RCC 7860 (cell line): ENCODE results near the gene LGALS3BP.

ENCODE experiments used
- DNase-seq: peaks from one replicate; pipeline ENCODE4 v3.0.0-alpha.2; 2015; ENCODE audit warnings: low spot score
- FAIRE-seq: peaks from 2 replicates; lab custom pipeline; 2012; peaks lifted over from hg19 to GRCh38; lab: Jason Lieb, UNC

LGALS3BP gene

DNA sequence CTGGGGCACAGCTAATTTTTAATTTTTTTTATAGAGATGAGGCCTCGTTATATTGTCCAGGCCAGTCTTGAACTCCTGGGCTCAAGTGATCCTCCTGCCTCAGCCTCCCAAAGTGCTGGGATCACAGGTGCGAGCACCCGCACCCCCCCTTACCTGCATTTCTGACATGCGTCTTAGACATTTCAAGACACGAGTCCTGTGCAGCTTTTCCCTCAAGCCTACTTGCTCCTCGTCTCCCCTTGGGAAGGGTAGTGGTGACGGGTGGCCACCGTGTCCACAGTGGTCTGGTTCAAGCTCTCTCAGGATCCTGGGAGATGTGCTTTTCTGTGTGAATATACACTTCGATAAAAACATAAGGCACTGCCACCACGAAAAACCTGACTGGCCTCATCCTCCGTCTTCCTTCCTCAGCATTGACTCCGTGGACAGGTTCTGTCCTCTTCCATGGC lies 20.2 kb upstream of the LGALS3BP start:
- FAIRE-seq = no peak

DNA sequence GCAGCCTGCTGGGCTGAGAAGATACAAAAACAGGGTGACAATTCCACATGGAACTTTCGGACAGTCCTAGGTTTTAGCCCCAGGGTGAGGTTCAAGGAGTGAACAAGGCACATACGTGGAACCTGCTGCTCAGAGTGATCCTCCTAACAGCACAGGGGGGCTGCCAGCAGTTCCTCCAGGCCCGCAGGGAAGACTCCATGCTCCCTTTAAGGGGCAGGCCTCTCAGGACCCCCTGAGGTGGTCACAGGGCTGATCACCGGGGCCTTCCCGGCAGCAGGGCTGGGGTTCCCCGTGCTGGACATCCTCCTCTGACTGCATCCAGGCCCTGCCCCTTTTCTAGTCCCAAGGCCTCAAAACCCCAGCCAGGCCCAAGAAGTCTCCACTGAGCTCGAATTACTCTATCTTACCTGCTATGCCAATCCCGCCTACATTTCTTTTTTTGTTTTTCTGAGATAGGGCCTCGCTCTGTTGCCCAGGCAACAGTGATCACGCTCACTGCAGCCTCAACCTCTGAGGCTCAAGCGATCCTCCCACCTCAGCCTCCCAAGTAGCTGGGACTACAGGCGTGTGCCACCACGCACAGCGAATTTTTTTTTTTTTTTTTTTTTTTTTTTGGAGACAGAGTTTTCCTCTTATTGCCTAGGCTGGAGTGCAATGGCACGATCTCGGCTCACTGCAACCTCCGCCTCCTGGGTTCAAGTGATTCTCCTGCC lies 19.5 kb upstream of the LGALS3BP start:
- DNase-seq = no peak

More for the DNA sequence above, 20.2 kb upstream of the LGALS3BP start:
- DNase-seq = no peak

GRCh38 chr17:78998311-78999055 lies 18.8 kb upstream of the LGALS3BP start:
- DNase-seq (no peak), FAIRE-seq (no peak)

More for the DNA sequence above, 19.5 kb upstream of the LGALS3BP start:
- FAIRE-seq = no peak

DNA sequence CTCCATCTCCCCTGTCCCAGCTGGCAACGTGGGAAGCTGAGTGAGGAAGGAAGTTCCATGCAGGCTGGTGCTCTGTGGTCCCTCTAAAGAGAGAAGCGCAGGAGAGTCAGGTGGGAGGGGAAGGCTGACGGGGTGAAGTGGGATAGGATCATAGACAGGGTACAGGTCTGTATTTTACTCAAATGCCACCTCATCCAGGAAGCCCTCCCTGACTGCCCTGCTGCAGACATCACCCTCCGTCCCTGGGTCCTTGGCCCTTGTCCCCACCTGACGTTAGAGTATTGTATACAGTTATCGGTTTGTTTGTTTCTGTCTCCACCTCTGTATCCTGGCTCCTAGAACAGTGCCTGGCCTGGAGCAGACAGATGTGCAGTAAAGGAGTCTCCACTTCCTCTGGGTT lies 18.2 kb upstream of the LGALS3BP start:
- FAIRE-seq = no peak

DNA sequence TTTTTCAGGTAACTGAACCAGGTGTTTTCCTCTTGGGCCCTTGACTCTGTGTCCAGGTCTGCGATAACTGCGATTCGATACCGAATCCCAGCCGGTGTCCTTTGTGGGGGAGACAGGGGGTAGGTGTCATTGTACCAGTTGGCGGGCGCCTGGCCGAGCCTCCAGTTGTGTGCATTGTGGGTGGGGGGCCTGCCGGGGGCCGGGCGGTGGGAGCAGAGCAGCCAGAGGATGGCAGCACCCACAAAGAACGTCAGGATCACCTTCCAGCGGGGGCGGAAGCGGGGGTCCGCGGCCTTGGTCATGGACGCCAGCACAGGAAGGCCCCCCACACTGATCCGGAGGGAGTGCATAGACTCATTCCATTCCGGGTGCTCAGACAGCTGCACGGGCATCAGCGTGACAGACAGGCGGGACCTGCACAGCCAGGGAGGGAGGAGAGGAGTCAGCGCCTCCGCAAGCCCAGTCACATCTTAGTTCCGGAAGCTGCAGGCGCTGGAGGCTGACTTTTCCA lies 17.6 kb upstream of the LGALS3BP start:
- no peak for FAIRE-seq
- DNase-seq = no peak

More for the DNA sequence above, 18.2 kb upstream of the LGALS3BP start:
- no peak for DNase-seq

- no peak for DNase-seq
- FAIRE-seq = no peak
Measured at GRCh38 chr17:78996781-78997201, 17.1 kb upstream of the LGALS3BP start.

DNA sequence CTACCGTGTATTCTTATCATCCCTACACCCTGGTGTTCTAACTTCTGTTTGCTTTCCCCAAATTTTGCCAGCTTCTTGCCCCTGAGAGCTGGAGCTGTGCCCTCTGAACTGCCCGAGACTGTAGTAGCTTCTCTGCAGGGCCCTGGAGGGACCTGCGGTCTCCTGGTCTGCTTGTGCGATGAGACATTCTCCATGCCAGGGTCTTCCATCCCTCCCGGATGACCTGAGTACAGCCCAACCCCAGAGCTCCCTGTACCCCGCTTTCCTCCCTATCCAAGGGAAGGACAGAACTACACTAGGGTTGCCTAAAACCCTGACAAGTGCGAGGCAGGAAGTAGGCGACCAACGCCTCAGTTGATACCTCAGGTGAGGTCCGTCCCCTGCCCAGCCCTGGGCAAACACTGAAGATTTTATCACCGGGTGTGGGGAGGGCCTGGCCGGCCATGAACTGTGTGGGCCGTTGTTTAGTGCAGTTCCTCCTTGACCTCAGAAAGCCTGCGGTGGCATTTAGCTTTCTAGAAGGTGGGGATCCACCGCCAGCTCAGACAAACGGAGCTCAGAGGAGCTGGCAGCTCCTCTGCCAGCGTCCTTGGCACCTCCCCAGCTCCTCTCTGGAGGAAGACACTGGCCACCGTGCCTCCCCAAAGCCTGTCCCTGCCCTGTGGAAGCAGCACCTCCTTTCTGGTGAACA lies 16.2 kb upstream of the LGALS3BP start:
- DNase-seq = no peak
- no peak for FAIRE-seq

DNA sequence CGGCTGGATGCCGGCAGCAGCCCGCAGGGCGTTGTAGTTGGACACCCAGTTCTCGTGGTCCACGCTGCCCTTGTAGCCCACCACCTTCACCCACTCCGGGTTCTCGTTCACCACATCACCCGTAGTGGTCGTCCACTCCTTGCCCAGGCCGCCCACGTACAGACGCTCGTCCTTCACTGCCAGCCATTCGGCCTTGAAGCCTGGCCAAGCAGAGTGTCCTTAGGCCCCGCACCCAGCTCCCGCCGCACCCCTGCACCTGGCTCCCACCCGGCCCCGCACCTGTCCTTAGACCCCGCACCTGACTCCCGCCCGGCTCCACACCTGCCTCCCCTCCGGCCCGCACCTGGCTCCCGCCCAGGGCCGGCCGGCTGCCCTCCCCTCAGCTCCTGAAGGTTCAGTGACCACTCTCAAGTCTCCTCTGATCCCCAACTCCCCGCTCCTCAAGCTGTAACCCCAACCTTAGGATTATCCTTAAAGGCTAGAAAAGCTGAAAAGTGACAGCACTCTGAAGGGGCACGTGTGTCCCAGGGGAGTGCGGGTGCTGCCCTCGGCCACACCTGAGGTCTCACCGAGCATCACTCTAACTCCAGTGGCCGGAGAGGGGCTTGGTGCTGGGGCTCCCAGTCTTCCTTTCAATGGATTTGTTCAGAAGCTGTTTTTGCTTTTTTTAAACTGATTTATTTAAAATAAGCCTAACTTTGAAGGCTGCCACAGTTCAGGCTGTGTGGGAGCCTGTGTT lies 15.5 kb upstream of the LGALS3BP start:
- no peak for FAIRE-seq
- no peak for DNase-seq

- DNase-seq = no peak
- no peak for FAIRE-seq
Measured at GRCh38 chr17:78993981-78994671, 14.4 kb upstream of the LGALS3BP start.

- FAIRE-seq = no peak
Measured at GRCh38 chr17:78993241-78993956, 13.7 kb upstream of the LGALS3BP start.

GRCh38 chr17:78992542-78993212 lies 13.0 kb upstream of the LGALS3BP start:
- no peak for DNase-seq
- FAIRE-seq = no peak

More at GRCh38 chr17:78993241-78993956, 13.7 kb upstream of the LGALS3BP start:
- no peak for DNase-seq

GRCh38 chr17:78991906-78992532 lies 12.3 kb upstream of the LGALS3BP start:
- FAIRE-seq = no peak
- DNase-seq = no peak

DNA sequence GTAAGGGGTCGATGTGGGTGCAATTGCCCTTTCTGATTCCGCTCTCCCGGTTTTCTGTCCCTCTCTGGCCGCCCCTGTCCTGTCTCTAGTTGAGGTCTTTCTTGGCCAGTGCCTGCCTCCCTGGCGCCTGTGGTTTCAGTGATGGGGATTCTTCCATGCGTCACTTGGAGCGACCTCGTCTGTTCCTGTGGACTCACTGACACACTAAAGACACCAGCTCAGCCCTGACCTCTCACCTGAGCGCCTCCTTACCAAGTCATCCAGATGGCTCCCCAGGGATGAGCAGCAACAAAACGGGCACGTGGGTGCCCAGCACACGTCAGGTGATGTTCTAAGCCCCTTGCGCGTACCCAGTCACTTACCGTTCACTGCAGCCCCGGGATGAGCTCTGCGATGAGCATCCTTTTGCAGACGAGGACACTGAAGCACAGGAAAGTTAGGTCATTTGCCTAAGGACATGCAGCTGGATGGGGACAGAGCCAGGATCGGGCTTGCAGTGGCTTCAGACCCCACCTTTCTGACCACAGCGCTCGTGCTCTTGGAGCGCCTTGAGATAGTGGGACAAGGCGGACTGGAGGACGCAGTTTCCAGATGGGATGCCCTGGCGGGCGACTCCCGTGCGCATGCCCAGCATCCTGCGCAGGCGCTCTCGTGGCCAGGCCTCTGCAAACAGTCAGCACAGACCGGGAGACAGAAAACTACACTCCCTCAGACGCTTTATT lies 11.5 kb upstream of the LGALS3BP start:
- DNase-seq (no peak), FAIRE-seq (no peak)

DNA sequence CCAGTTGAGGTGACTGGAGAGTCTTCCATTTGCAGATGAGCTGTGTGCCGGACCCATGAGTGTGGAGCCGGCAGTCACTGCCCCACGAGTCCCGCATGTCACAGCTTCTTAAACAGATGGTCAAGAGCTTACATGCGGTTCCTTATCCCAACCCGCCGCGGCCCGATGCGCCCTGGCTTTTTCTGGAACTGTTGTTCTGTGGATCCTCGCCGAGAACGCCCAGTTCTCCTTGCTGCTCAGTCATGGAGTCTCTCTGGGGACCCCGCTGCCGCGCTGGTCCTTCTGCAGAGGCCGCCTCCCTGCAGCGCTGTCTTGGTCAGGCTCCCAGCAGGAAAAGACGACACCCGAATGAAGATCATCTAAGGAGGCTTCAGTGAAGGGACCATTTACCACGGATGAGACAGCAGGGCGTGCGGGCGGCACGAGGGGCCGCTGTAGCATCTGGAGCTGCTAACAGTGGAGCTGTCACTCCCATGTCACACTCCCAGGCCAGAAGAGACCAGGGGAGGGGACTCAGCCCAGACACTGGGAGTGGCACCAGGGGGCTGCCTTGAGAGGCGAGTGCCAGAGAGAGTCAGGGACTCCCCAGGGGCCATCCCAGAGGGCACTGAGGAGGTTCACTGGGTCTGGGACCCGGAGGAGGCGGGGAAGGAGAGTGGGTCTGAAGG lies 10.8 kb upstream of the LGALS3BP start:
- FAIRE-seq = no peak

GRCh38 chr17:78988152-78988551 lies 8.4 kb upstream of the LGALS3BP start:
- FAIRE-seq (no peak), DNase-seq (no peak)

More for the DNA sequence above, 10.8 kb upstream of the LGALS3BP start:
- DNase-seq = no peak

DNA sequence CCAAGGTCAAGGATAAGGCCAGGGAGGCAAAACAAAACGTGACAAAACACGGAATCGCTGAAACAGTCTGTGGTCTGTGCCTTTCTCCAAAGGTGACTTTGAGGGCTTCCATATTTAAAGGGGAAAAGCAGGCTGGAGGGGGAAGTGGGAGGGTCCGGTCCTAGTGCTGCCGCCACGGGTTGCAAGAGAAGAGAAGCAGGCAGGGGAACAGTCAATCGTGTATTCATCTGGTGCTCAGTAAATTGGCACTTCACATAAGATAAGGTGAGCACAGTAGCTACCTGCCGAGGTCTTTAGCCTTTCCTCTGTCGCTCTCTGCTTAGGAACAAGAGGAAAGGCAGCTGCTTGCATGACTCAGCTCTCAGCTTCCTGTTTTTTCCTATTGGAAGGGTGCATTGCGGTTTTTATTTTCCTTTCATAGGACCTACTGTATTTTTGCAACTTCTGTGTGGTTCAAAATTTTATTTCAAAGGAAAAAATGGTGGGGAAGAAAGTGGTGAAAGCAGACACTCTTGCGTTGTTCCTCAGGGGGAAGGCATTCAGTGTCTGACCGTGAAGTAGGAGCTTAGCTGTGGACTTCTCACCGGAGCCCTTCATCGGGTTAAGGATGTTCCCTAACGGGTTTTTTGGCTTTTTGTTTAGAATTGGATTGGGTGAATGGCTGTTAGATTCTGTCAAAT lies 7.1 kb upstream of the LGALS3BP start:
- peak; percentile 27 for DNase-seq
- peak; percentile 43 for FAIRE-seq
